Breast epithelium (tissue), 4 donors: ENCODE data around the gene ARIH1. TPM values are rescaled to one million over a fixed set of nuclear protein-coding genes. Genes with fewer than 3 reads are reported as not detected.

Experiments used
- DNase-seq, 2 donors: peaks; one replicate each; pipeline ENCODE4 v3.0.0-alpha.2; 2019; ENCODE audit warnings: low spot score in 2 of 2
- H3K27ac ChIP-seq, 2 donors: fragments of 200-600 bp; sonication (generic) in 1 of 2; one replicate each; pipeline ENCODE4 v1.5.1; 2016 to 2019; ENCODE audit warnings: mild to moderate bottlenecking in 1 of 2
- H3K27me3 ChIP-seq, 2 donors: fragments of 200-600 bp; sonication (generic) in 1 of 2; one replicate each; pipeline versions ENCODE4 v1.5.1 to v1.6.0; 2017 to 2019; ENCODE audit warnings: control low read depth in 1 of 2, mild to moderate bottlenecking in 1 of 2
- H3K36me3 ChIP-seq: fragments of 200-600 bp; one replicate; pipeline ENCODE4 v1.5.1; 2019
- H3K4me1 ChIP-seq, 2 donors: fragments of 200-600 bp; sonication (generic); one replicate each; pipeline ENCODE4 v1.5.1; 2016 to 2019; ENCODE audit warnings: control low read depth in 1 of 2
- H3K4me3 ChIP-seq, 3 donors: fragments of 200-600 bp; sonication (generic); 1 replicate in 2 of 3; 2 replicates in 1 of 3; pipeline ENCODE4 v1.5.1; 2016 to 2019; ENCODE audit warnings: mild to moderate bottlenecking in 3 of 3, moderate library complexity in 2 of 3
- H3K9me3 ChIP-seq, 2 donors: fragments of 200-600 bp; sonication (generic) in 1 of 2; one replicate each; pipeline ENCODE4 v1.5.1; 2016 to 2019; ENCODE audit warnings: control low read depth in 1 of 2
- CTCF ChIP-seq, 3 donors: fragments of 450-650 bp; IDR thresholded peaks; one replicate each; pipeline ENCODE4 v1.5.1; 2016 to 2017; ENCODE audit warnings: antibody characterized with exemption in 3 of 3, mild to moderate bottlenecking in 3 of 3, moderate library complexity in 3 of 3
- POLR2A ChIP-seq: fragments of 450-650 bp; IDR thresholded peaks from one replicate; pipeline ENCODE4 v1.6.1; 2016; ENCODE audit warnings: antibody characterized with exemption, mild to moderate bottlenecking, moderate library complexity
- POLR2AphosphoS5 ChIP-seq, 3 donors: sonication (generic); formaldehyde crosslinking; IDR thresholded peaks; one replicate each; pipeline ENCODE4 v1.6.1; 2017; ENCODE audit warnings: antibody characterized with exemption in 3 of 3
- intact Hi-C: fragments of 100-400 bp; cut with DNase I; formaldehyde crosslinking; loops from one replicate; pipeline ENCODE4 v1.15.1; 2023; ENCODE audit warnings: low total_unique reads
- total RNA-seq, 3 donors: library from RNA; depleted of rRNA; stranded (reverse); fragments of >200 nt; gene quantifications; one replicate each; pipeline ENCODE4 v1.1.0, GENCODE V29; 2016

Gene ARIH1
- total RNA-seq, 3 donors from 2014 or later: 54.1 to 106 (median 61.1) TPM

DNA sequence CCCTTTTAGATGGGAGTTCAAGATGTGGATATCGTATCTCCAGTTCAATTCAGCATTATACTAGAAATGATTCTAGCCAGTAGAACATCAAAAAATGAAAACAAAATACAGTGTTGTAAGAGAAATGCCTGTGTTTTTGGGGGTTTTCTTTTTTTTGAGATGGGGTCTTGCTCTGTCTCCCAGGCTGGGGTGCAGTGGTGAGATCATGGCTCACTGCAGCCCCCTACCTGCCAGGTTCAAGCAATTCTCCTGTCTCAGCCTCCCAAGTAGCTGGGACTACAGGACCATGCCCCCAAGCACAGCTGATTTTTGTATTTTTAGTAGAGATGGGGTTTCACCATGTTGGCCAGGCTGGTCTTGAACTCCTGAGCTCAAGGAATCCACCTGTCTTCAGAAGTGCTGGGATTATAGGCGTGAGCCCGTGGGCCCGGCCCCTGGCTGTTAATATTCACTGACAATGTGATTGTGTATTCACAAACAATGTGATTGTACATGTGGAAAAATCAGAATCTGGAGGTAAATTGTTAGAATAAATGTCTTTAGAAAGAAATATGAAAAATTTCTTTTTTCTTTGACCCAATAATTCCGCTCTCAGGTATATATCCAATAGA, 59.0 kb downstream of the ARIH1 start:
- Histone ChIP-seq H3K4me3 (no peak overlapping the region), H3K36me3 (no peaks in the 10 kb centered on the region), H3K27ac (no peak overlapping the region), H3K27me3 (no peaks in the 10 kb centered on the region), H3K4me1 (no peaks in the 10 kb centered on the region), H3K9me3 (no peaks in the 10 kb centered on the region)
- TF ChIP-seq CTCF (IDR thresholded peaks at IDR 0.05): no peak
- TF ChIP-seq POLR2AphosphoS5 (IDR thresholded peaks at IDR 0.05): no peak
- TF ChIP-seq POLR2A: no peak
- DNase-seq: no peak
- intact Hi-C loops: no loop called here

- Histone ChIP-seq H3K4me1 (no peaks in the 10 kb centered on the region), H3K36me3 (no peaks in the 10 kb centered on the region), H3K4me3 (no peak overlapping the region), H3K27ac (no peak overlapping the region), H3K27me3 (no peaks in the 10 kb centered on the region), H3K9me3 (no peaks in the 10 kb centered on the region)
- intact Hi-C loops: no loop called here
- DNase-seq: no peak
- TF ChIP-seq POLR2A: no peak
These were observed 60.4 kb downstream of the ARIH1 start for GRCh38 chr15:72534523-72534922.

DNA sequence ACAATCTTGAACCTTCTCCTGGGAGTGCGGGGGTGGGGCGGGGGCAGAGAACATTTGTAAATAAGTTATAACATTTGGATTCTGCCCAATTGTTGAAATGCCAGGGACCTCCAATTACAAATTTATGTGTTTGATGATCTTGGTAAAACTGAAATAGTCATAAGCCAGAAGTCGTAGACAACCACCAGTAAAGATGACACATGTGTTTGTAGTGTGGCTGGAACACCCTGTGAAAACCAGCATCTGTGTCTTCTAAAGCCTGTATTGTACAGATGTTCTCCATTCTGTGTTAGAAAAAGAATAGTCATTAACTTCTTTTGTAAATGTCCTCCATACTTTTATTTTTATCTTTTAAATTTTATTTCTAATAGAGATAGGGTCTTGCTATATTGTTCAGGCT, 61.8 kb downstream of the ARIH1 start:
- no peaks in the 10 kb centered on the region for H3K4me1 ChIP-seq
- peaks cover 5 to 6% of the 10 kb centered on the region in 2 donors for H3K9me3 ChIP-seq
- no peak for TF ChIP-seq CTCF (IDR thresholded peaks at IDR 0.05)
- no peak for TF ChIP-seq POLR2A
- no peak for TF ChIP-seq POLR2AphosphoS5 (IDR thresholded peaks at IDR 0.05)
- no peak overlapping the region for H3K4me3 ChIP-seq
- intact Hi-C loops: no loop called here
- H3K36me3 ChIP-seq: no peaks in the 10 kb centered on the region
- no peak for DNase-seq
- H3K27ac ChIP-seq: no peak overlapping the region
- no peaks in the 10 kb centered on the region for H3K27me3 ChIP-seq

DNA sequence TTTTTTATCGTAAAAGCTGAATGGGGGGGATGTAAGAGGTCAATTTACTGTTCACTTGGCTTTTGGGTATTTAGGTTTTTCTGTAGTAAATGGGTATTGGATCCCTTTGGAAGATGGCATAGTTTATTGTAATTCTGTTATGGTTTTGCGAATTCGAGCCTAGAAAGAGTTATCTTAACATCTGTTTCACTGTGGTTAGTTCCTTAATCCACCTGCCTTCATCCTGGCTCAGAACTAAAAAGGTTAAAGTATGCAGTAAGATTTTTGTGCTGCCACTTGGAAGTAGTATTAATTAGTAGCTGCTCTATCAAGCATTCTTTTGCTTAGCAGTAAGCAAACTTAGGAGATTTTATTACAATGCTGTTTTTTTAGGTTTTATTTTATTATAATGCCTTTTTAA, 62.4 kb downstream of the ARIH1 start:
- DNase-seq: no peak
- TF ChIP-seq CTCF (IDR thresholded peaks at IDR 0.05) (no peak), POLR2A (no peak), POLR2AphosphoS5 (IDR thresholded peaks at IDR 0.05) (no peak)
- Histone ChIP-seq H3K4me1 (no peaks in the 10 kb centered on the region), H3K4me3 (no peak overlapping the region), H3K27ac (no peak overlapping the region), H3K9me3 (peaks cover 6 to 8% of the 10 kb centered on the region in 2 donors), H3K36me3 (no peaks in the 10 kb centered on the region), H3K27me3 (no peaks in the 10 kb centered on the region)
- intact Hi-C loops: no loop called here

DNA sequence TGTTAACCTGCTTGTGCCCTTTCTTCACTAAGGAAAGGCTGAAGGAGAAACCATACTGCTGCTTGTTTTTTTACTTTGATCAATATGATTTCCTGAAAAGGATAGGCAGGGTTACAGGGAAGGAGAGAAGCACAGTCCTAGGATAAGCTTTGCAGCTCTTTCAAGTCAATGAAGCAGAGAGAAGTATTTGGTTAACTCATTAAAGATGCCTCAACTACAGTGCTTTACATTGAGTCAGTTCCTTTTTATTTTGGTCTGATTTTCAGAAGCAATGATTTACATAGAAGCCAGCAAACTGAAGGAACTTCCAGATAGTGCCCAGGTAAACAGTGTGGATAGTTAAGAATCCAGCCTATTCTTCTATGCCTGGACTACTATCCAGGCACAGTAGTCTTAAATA, 64.8 kb downstream of the ARIH1 start:
- no peak overlapping the region for H3K4me3 ChIP-seq
- TF ChIP-seq POLR2AphosphoS5 (IDR thresholded peaks at IDR 0.05): no peak
- no peak for TF ChIP-seq CTCF (IDR thresholded peaks at IDR 0.05)
- TF ChIP-seq POLR2A: no peak
- peaks cover 6 to 8% of the 10 kb centered on the region in 2 donors for H3K9me3 ChIP-seq
- H3K4me1 ChIP-seq: no peaks in the 10 kb centered on the region
- intact Hi-C loops: no loop called here
- no peaks in the 10 kb centered on the region for H3K36me3 ChIP-seq
- DNase-seq: no peak
- H3K27me3 ChIP-seq: no peaks in the 10 kb centered on the region
- no peak overlapping the region for H3K27ac ChIP-seq
